ENCODE results near the gene CD28.
"Not testable (repeated sequence)": the region's sequence is repeated elsewhere in the genome, so short reads cannot be mapped to it uniquely, and the experiment has no call there.

Gene CD28

DNA sequence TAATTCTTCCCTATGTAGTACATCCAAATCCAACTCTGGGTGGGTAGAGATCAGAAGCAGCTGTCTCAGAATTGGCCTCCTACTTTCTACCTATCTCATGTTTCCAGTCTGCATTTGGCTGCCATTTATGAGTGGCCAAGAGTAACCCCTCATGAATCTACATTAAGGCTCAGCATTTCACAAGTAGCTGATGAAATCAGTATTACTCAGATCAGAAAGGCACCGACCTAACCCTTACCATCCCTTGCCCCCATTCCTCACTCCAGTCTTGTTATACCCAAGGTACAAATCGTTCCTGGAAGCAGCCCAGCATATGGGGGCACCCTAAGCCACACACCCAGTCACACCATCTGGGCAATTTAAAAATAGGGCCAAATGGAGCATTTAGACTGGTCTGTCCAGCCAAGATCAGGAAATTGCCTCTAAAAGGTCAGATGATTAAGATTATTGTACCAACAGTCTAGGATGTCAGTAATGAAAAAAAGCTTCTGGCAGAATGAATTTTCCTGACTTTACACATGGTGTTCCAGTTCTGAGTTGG, 37.1 kb downstream of the CD28 start:
- in situ Hi-C loops (cut with HindIII; ENCODE audit: low sequenced_read_pairs) = no loop called here

DNA sequence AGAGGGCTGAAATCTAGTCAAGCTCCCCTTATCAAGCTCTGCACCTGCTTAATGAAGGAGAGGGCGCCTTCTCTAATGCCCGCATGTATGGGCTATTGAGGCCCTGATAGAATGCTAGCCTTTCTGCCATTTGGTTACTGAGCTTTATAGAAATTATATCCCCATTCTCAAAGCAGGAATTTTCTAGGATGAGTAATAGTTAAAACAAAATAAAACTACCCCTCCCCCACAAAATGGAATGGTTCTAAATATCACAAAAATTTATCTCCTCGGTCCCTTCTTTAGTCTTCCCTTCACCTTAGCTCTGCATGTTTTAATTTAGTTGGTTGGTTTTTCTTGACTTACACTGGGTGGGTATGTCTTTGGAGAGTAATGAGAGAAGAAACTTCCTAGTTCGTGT, 37.7 kb downstream of the CD28 start:
- in situ Hi-C loops (cut with HindIII; ENCODE audit: low sequenced_read_pairs) = no loop called here

DNA sequence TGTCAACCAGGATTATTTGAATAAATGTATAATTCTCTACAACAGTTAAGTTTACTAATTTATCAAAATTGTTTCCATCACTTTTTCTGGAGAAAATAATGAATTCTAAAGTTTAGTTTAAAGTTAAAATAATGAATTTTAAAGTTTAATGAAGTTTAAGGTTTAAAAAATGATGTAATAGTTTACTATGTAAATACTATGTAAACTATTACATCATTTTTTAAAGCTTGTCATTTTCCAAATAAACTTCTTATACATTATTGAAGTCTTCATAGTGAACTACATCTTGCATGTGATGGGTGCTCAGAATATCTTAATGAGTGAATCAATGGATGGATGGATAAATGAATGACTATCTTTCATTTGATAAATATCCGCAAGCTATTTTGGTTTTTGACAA, 38.8 kb downstream of the CD28 start:
- in situ Hi-C loops (cut with HindIII; ENCODE audit: low sequenced_read_pairs) = no loop called here

DNA sequence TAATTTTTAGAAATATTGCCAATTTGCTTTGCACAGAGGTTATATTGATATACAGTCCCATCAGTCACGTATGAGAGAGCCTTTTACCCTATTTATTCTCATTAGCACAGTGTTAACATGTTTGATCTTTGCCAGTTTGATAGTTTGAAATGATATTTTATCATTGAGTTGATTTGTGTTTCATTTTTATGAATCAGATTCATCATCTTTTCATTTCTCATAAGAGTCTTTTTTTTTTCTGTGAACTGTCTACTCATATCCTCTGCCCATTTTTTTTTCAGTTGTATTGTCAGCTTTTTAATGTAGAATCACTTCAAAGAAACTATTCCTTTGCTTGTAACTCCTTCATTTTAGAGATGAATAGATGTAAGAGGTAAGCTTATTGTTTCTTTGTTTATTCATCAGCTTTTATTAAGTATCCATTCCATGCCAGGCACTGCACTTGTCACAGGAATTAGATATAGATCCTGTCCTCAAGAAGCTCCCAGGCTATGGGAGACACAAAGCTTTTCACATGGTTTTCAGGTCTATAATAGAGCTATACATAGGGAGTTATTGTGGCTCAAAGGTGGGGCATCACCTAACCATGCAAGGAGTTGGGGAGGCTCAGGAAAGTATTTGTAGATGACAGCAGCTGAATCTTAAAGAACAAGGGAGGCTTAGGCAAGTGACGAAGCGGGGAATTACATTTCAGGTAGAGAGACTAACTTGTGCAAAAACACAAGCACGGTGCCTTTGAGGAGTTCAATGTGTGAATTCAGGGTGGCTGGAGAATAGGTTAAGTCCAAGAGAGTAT, 42.1 kb downstream of the CD28 start:
- in situ Hi-C loops (cut with HindIII; ENCODE audit: low sequenced_read_pairs) = no loop called here

DNA sequence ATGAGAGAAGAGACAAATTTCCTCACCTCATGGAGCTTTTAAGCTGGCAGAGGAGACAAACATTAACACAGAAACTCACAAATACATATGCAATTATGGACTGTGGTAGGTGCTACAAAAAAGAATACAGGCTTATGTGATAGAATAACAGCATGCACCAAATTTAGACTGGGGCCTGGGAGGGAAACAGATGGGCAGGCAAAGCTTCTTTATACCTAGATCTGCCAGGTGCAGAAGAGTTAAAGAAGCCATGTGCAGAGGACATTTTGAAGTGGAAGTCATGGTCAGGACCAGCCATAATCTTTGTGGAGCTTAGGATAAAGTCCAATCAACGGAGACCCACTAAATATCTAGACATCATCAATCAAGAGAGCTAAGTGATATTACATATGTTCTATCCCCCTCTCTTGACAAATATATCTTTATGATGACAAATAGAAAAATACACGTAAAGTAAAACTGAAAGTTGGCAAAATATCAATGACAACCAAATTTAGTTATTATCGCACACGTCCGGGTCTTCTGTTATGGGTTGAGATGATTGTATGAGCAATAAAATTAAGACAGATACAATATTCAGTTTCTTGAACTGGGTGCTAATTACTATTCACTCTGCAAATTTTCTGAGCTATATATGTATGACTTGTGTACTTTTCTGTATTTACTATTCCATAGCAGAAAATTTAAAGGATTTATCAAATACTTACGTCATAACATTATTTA, 44.1 kb downstream of the CD28 start:
- in situ Hi-C loops (cut with HindIII; ENCODE audit: low sequenced_read_pairs) = no loop called here

DNA sequence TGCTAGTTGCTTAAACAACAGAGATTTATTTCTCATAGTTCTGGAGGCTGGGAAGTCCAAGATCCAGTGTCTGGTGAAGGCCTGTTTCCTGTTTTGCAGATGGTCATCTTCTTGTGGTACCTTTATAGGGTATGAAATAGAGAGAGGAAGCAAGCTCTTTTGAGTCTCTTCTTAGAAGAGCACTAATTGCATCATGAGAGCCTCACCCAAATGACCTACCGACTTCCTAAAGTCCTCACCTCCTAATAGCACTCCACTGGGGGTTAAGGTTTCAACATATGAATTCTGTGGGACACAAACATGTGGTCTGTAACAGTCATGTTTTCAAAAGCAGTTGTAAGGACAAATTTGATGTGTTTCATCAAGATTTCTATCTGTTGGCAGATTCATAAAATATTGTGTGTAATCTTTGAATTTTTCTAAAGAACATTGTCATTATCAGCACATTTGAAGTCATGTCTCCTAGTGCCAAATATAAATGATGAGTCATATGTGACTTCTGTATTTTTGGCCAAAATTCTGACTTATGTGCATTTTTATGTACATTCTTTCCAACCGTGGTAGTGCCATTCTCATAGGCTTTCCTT, 45.3 kb downstream of the CD28 start:
- in situ Hi-C loops (cut with HindIII; ENCODE audit: low sequenced_read_pairs) = no loop called here

DNA sequence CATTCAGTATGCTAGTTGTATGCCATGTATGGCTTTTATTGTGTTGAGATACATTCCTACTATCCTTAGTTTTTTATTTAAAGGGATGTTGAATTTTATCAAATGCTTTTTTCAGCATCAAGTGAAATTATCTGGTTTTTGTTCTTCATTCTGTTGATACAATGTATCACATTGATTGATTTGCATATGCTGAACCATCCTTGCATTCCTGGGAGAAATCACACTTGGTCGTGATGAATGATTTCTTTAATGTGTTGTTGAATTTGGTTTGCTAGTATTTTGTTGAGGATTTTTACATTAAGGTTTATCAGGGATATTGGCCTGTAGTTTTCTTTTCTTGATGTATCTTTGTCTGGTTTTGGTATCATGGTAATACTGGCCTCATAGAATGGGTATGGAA, 49.7 kb downstream of the CD28 start:
- in situ Hi-C loops (cut with HindIII; ENCODE audit: low sequenced_read_pairs) = no loop called here

DNA sequence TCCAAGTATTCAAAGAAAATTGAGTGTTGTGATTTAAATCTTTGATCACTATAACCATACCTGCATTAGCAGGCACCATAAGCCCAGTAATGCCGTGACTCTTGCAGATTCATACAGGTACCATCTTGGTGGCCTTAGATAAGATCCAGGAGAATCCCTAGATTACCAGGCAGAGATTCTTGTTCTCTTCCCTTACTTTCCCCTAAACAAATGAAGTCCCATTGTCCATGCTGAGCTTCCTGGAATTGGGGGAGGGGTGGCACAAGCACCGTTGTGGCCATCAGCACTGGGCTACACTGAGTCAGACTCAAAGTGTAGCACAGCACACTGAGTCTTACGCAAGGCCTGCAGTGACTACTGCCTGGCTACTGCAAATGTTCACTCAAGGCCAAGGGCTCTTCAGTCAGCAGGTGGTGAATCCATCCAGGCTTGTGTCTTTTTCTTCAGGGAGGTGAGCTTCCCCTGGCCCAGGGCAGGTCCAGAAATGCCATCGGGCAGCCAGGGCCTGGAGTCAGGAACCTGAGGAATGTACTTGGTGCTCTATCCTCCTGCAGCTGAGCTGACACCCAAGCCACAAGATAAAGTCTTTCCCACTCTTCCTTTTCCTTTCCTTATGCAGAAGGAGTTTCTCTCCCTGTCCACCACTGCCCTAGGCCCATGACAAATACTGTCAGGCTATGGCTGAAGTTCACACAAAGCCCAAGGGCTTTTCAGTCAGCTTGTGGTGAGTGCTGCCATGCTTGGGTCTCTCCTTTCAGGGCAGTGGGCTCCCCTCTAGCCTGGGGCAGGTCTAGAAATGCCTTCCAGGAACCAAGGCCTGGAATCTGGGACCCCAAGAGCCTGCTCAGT, 52.6 kb downstream of the CD28 start:
- in situ Hi-C loops (cut with HindIII; ENCODE audit: low sequenced_read_pairs) = no loop called here

DNA sequence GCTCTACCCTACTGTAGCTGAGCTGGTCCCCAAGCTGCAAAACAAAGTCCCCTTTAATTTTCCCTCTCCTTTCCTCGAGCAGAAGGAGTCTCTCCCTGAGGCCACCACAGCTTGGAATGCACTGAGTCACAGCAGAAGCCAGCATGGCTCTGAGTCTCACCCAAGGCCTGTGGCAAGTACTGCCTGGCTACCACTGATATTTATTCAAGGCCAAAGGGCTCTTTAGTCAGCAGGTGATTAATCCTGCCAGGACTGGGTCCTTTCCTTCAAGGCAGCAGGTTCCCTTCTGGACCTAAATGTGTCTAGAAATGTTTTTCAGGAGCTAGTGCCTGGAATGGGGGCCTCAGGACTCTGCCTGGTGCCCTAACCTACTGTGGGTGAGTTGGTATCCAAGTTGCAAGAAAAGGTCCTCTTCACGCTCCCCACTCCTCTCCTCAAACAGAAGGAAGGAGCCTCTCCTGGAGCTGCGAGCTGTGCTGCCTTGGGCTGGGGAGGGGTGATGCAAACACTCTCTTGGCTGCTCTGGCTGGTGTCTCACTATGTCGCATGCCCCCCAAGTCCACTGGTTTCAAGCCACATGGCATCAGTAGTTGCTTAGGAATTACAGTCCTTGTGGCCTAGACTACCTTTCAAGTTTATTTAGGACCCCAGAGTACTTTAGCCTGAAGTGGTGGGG, 53.4 kb downstream of the CD28 start:
- in situ Hi-C loops (cut with HindIII; ENCODE audit: low sequenced_read_pairs) = no loop called here

DNA sequence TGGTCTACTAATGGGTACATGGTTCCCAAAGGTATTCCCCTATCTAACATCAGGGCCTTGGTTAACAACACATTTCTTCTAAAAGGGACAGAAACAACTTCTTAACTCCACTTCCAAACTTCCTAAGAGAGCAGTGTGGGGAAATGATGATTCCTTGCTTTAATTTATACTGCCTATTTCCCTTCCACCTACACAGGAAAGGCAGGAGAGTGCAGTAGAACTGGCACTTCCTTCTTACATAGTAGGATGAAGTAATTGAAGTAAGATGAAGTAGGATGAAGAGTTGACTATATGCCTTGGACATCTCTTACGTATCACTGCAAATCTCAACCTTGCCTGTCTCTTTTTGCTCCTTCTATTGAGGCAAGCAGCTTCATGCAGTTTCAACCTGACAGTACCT, 54.7 kb downstream of the CD28 start:
- in situ Hi-C loops (cut with HindIII; ENCODE audit: low sequenced_read_pairs) = no loop called here

DNA sequence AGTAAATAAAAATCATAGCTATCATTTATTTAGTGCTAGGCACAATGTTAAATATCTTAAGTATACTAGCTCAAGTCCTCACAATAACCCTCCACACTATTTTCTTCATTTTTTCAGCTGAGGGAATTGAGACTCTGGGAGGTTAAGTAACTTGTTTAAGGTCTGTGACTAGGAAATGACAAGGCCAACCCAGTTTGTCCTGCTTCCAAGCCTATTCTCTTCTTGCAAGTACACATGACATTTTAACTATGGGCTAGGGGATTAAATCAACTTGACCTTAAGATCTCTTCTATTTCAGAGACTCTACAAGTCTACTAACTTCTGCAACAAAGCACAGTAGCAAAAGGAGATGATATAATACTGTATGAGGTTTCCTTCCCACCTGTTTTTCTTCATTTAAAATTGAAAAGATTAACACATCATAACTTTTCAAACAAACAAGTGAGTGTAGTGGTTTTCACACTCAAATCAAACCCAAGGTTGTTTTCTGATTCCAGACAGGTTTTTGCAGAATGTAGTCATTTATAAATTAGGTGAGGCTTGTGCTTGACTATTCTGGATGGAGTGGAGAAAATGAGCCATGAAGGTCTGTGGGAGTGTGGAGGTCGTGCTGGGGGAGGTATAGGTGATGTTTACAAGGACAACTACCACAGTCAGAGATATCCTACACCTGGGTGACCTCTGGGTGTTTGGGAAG, 57.0 kb downstream of the CD28 start:
- in situ Hi-C loops (cut with HindIII; ENCODE audit: low sequenced_read_pairs) = no loop called here

DNA sequence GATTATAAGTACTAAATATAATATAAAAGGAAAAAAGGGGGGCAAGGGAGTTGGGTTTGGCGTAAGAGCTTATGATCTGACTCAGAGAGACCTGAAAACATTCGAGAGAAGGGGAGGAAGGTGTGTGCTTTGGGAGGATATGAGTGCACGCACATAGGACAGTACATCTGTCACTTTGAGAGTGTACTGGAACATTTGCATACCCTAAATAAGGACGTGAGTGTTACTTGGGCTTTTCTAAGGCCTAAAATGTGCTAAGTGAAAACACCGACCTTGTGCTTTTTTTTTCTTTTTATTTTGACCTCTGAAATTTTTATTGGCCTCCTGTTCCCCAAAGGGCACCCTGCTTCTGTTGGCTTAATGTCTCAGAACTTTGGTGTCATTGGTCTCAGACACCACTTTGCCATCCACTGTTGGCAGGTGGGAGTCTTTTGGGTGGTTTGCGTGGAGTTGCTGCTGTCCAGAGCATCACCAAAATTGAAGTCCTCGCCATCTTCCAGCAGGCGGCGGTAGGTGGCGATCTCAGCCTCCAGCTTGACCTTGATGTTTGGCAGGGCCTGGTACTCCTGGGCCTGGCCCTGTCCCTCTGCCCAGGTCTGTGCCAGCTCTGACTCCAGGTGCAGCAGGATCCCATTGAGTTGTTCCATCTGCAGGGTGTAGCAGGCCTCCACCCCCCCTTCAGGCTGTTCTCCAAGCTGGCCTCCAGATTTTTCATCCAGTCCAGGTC, 57.7 kb downstream of the CD28 start:
- in situ Hi-C loops (cut with HindIII; ENCODE audit: low sequenced_read_pairs) = no loop called here

DNA sequence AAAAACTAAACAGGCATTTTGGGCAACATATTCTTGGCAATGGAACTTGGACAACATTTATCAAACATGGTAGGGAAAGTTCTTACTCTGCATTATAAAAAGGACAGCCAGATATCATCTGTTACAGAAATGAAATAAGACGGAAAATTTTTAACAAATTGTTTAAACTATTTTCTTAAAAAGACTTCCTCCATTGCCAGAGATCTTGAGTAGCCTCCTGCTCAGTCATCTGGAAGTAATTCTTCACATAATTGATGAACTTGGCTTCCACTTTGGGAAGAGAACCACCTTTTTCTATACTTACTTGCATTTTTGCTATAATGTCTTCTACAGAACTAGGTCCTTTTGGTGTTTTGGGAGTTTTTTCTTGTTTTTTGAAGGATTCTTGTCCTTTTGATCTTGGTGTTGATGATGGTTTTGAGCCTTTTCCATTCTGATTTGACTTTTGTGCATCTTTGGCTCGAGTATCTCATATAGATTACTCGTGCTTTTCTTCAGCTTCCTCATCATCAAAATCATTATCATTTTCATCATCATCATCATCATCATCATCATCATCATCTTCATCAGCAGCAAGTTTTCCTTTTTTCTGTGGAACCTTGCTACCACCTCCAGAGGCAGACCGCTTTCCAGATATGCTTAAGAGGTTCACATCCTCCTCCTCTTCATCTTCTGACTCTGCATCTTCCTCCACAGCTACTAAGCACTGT, 66.2 kb downstream of the CD28 start:
- in situ Hi-C loops (cut with HindIII; ENCODE audit: low sequenced_read_pairs) = no loop called here

DNA sequence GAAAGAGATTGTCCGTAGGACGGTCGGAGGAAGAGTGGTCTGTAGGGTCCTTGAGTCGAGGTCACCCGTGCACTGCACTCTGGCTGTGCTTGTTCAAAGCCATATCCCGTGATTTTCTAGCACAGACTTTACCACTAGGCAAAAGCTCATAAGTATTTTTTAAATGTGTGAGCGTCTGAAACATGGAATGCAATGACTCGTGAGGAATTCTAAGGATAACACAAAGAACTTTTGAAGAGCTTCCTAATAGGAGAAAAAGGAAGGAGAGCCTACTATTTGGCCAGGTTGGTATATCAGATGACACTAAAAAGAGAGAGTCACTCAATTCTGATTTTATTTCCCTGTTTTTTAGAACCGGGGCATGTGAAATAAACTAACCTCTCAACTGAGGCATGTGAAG, 68.3 kb downstream of the CD28 start:
- in situ Hi-C loops (cut with HindIII; ENCODE audit: low sequenced_read_pairs) = no loop called here

DNA sequence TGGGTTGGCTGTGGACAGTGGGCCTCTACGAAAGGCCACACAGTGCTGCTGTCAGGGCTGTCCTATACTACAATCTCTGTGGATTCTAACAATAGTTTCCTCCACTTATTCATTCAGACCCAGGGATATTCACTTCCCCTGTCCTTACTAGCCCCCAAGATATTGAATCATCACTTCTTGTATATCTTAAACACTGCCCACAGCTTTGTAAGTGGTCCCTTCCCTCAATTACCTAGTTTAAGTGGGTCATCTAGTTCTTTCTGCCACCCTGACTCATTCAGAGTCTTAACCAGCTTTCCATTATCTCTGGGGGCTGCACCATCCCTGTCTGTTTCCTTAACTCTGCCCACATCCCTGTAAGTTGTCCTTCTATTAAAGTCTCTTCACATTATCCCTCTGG, 69.2 kb downstream of the CD28 start:
- in situ Hi-C loops (cut with HindIII; ENCODE audit: low sequenced_read_pairs) = no loop called here

DNA sequence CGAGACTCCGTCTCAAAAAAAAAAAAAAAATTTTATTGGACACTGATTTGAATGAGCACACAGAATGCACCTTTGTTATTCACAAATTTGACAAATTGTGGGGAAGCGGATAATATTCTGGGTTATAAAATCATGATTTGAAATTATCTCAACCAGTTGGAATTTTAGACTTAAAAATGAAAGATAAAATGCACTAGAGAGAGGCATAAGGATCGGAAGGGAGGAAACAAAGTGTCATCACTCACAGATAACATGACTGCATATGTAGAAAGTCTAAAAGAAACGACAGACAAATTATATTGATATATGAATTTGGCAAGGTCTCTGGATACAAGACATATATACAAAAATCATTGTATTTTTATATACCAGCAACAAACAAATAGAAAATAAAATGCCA, 70.6 kb downstream of the CD28 start:
- in situ Hi-C loops (cut with HindIII; ENCODE audit: low sequenced_read_pairs) = no loop called here

DNA sequence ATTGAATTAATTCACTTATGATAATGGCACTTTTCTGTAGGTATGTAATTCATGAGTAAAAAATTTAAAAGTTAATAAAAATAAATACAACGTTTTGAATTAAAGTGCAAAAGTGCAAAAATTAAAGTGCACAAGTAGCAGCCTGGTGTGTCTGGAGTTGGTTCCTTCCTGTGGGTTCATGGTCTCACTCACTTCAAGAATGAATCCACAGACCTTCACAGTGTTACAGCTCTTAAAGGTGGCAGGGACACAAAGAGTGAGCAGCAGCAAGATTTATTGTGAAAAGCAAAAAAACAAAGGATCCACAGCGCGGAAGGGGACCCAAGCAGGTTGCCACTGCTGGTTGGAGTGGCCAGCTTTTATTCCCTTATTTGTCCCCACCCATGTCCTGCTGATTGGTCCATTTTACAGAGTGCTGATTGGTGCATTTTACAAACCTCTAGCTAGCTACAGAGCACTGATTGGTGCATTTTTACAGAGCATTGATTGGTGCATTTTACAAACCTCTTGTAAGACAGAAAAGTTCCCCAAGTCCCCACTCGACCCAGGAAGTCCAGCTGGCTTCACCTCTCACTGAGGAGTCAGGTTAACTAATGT, 73.1 kb downstream of the CD28 start:
- in situ Hi-C loops (cut with HindIII; ENCODE audit: low sequenced_read_pairs) = not testable (repeated sequence)

DNA sequence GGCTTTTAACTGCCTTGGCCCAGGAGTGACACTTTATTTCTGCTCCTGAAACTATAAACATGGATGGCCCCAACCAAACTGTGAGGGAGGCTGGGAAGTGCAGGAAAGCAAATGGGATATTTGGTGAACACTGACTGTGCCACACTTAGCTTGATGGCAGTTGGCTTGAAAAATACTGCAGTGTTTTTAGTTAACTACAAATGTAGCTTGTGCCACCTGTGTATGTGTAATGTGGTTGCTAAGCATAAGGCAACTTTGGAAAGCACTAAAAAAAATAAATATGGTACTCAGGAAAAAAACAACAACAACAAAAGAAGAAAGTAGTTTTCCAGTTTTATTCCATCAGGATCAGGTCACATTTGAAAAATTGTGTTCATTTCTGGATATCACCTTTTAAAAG, 73.8 kb downstream of the CD28 start:
- in situ Hi-C loops (cut with HindIII; ENCODE audit: low sequenced_read_pairs) = no loop called here

Data from endothelial cell of hepatic sinusoid (primary cell).